Measurements from ENCODE around the gene PHACTR2.
"Not testable (repeated sequence)": the region's sequence is repeated elsewhere in the genome, so short reads cannot be mapped to it uniquely, and the experiment has no call there.

PHACTR2 gene

DNA sequence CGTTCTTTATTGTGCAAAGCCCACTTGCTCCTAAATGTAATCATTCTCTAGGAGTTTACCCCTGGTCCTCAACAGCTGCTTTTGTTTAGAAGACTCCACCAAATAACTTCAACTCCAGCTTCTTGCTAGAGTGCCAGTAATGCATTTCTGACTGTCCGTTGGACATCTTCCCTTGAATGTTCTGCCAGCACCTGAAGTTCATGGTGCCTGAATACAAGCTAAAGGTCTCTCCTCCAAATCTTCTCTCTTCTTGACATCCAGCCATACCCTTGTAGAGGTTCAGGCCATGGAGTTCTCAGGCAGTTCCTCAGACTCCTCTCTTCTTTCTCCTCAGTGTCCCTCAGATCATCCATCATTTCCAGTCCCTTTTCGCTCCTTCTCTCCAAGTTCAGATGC, 21.7 kb downstream of the PHACTR2 start:
- DNase-seq, result no peak

DNA sequence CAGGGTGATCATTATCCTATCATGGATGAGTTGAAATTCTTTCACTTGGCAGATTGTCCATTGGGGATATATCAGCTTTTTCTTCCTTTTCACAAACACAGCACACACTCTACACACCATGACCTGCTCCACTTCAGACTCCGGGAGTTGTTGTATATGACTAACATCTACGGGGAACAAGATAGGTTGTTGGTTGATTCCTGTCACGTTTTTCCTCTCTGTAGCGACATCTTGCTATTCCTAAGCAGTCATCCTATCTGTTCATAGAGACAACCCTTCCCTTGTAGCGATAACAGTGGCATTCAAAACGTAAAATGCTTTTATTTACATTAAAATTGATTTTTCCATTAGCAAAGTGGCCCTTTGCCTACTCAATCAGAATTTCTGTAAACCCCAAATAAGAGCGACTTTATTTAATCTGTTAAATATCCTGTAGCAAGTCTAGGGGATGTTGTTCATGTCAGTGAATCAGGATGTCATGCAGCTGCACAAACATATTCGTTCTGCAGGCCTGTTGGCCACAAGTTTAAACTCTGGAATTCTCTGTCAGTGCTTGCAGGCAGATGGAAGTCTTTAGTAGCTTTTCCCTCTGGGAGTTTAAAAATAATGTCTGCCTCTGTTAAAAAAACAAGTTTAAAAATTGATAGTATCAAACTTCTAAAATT, 23.1 kb downstream of the PHACTR2 start:
- no peak for DNase-seq

DNA sequence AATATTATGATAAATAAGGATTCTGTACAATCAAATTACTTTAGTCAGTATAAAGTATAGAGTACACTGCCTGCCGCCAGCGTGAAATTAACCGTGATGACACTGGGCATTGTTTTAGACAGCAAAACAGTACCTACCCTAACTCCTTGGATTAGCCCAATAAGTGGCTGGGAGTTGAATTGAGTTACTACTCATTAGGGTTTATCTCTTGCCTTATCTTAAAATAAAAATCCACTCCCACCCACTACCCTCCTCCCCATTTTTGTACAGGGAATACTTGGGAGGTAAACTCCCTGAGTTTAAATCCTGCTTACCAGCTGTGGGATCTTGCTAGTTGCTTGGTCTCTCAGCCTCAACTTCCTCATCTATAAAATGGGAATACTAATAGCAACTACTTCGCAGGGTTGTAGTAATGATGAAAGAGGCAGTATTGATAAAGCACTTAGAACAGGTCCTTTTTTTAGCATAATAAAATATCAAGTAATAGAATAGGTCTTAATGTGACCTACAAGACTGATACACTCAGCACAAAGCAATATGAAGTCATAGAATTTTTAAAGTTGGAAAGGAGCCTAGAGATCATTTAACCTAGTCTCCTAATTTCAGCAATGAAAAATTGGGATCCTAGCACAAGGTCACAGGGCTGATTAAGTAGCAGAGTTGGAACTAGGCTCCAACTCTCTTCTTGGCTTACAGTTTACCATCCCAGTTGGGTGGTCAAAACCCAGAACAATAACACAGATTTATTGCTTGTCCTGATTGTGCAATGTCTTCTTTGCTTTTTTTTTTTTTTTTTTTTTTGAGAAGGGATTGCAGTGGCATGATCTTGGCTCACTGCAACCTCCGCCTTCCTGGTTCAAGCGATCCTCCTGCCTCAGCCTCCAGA, 23.8 kb downstream of the PHACTR2 start:
- no peak for DNase-seq

DNA sequence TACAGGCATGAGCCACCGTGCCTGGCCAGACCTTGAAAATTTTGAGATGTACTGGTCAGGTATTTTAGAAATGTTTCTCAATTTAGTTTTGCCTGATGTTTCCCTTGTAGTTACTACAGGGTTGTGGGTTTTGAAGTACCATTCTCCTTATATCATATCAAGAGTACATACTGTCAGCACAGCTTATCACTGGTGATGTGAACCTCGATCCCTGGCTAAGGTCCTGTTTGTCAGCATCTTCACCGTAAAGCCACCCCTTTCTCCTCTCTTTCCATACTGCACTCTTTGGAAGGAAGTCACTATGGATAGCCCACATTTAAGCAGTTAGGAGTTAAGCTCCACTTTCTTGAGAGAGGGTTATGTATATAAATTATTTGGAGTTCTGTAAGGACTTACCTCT, 27.8 kb downstream of the PHACTR2 start:
- no peak for DNase-seq

DNA sequence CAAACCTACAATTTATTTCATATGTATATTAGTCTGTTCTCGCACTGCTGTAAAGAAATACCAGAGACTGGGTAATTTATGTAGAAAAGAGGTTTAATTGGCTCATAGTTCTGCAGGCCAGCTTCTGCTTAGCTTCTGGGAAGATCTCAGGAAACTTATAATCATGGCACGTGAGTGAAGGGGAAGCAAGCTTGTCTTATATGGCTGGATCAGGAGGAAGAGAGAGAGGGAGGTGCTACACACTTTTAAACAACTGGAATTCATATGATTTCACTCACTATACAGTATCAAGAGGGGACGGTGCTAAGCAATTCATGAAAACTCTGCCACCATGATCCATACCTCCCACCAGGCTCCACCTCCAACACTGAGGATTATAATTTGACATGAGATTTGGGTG, 29.9 kb downstream of the PHACTR2 start:
- DNase-seq, result no peak

DNA sequence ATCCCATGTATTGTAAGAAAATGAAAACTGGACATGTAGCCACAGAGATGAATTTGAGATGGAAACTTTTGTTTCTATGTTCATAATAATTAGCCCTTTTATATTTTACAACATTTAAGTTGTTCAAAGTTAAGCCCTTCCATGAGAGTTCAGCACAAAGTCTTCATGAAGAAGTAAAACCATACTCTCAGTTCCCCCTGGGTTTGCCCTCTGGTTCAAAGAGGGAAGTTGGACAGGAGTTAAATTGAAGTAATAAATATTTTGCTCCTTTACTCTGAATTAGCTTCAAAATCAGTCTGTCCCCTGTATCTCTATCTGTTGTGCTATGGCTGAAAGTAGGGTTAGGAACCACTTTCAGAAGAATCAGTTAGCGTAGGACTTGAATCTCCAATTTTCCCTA, 31.1 kb downstream of the PHACTR2 start:
- no peak for DNase-seq

DNA sequence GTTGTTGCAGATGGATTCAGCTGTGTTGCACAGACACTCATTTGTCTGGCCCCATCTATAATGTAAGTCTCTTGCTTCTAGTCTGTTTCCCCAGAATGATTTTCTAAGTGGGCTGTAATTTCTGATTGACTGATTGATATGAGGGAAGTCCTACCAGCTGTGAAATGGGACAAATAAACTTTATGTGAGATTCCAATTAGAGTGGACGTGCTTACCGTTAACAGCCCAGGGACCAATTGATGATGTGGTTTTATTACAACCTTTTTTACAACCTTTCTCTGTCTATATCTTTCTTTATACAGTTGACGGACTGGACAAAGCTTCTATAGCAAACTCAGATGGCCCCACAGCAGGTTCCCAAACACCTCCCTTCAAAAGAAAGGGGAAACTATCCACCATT, 33.9 kb downstream of the PHACTR2 start:
- DNase-seq, result no peak

DNA sequence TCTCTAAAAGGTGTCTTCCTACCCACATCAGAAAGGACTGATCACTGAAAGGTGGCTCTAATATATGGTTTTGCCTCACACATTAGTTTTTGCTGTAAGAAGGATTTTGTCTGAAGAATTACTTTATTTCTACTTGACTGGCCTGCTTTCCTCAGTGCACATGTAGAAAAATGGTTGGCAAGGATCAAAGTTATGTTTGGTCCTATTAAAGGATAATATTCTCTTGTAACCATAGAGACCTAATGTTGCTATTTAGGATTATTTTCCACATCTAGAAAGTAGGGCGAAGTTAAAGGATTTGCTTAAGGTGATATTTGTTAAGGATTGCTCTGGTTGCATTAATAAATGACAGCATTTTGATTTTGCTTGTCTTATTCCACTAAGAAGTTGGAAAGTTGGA, 40.7 kb downstream of the PHACTR2 start:
- DNase-seq, result no peak

DNA sequence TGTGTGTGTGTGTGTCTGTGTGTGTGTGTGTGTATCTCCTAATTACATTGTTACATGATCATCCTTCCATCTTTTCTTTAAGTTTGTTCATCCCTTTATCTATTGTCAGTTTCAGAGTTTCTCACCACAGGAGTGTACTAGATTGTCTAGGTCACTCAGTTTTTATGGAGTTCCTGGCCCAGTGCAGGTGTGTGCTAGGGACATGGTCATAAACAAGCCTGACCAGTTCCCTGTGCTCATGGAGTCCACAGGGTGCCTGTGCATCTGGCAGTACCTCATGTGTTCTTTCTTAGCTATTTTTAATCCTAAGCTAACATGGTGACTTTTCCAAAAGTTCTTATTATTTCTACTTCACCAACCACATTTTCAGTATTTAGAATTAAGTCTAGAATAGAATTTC, 43.9 kb downstream of the PHACTR2 start:
- no peak for DNase-seq

DNA sequence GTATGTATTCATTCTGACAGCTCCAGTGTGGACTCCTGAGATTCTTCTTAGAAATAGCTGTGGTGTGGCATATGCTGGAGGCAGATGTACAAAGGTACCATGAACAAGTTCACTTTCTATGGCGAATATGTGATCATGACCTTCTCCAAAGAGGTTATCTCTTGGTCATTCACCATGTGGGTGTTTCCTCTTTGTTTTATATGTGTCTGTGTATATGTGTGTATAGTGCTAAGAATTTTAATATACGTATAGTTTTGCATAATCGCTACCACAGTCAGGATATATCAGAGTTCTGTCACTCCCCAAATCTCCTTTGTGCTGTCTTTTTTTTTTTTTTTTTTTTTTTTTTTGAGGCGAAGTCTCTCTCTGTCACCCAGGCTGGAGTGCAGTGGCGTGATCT, 47.1 kb downstream of the PHACTR2 start:
- DNase-seq, result no peak

DNA sequence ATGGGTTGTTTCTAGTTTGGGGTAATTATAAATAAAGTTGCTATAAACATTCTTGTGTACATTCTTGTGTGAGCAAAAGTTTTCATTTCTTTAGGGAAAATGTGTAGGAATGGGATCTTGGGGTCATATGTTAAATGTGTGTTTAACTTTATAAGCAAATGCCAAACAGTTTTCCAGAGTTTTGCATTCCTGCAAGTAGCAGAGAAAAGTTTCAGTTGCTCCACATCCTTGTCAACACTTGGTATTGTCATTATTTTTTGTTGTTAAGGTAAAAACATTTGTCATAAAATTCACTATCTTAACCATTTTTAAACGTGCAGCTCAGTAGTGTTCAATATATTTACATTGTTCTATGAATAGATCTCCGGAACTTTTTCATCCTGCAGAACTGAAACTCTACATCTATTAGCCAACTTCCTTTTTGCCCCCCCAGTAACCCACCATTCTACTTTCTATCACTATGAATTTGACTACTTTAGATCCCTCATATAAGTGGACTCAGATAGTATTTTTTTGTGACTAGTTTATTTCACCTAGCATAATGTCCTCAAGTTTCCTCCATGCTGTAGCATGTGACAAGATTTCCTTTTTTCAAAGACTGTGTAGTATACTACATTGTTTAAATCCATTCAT, 48.4 kb downstream of the PHACTR2 start:
- no peak for DNase-seq

DNA sequence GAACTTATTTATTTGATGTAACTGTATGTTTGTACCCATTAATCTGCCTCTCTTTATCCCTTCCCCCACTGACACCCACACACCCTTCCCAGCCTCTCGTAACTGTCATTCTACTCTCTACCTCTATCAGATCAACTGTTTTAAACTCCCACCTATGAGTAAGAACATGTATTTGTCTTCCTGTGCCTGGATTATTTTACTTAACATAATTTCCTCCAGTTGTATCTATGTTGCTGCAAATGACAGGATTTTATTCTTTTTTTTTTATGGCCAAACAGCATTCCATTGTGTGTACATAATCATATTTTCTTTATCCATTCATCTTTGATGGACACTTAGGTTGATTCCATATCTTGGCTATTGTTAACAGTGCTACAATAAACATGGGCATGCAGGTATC, 49.3 kb downstream of the PHACTR2 start:
- DNase-seq, result no peak

DNA sequence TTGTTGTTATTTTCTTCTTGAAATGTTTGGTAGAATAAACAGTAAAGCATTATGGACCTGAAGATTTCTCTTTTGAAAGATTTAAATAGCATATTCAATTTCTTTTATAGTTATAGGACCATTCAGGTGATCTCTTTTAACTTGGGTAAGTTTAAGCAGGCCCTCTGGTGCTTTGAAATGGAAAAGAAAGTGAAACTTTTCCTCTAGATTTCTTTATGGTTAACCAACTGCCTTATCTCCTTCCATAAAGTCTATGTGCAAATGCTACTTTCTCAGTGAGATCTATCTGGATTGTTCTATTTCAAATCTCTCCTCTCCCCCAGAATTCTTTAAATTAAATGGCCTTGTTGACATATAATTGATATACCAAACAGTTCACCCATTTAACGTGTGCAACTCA, 54.0 kb downstream of the PHACTR2 start:
- no peak for DNase-seq

DNA sequence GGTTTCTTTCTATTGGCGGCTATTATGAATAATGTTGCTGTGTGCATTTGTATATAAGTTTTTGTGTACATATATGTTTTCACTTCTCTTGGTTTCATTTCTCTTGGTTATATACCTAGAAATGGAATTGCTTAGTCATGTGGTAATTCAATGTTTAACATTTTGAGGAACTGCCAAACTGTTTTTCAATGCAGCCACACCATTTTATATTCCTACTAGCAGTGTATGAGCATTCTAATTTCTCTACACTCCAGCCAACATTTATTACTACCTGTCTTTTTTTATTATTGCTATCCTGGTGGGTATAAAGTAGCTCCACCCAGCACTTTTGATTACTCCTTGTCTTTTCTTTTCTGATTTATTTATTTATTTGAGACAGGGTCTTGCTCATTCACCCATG, 54.8 kb downstream of the PHACTR2 start:
- DNase-seq, result no peak

DNA sequence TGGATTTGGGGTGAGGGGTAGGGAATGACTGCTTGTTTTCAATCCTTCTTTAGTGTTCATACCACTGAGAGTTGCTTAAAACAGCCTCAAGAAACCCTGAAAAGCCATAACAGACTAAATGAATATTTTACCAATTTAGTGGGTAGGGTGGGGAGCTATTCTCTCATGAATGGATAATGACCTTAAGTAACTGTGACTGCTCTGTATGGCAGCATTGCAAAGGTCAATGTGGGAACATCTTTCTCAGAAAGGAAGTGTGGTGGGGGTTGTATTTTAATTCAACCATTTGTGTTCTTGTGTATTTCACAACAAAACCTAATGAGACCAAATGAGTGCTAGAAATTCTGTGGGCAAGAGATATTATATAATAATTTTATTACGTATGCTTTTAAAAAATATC, 55.7 kb downstream of the PHACTR2 start:
- no peak for DNase-seq

DNA sequence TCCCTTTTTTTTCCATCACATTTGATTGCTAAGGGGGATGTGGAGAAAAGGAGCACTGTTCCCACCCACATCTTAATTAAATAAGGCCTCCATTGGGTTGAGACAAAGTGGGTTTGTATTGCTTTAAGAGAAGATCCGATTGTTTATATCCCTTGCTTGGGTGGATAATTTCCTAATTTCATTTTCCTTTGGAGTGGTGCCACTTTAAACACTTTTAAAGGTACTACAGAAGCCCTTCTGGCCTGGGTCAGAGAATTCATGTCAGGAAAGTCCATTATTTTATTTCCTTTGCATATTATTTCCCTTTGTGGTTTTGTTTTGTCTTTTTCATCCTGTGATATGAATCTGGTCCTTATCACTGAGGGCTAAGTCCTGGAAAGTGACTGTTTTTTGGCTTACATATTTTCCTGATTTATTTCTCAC, 56.9 kb downstream of the PHACTR2 start:
- no peak for DNase-seq

DNA sequence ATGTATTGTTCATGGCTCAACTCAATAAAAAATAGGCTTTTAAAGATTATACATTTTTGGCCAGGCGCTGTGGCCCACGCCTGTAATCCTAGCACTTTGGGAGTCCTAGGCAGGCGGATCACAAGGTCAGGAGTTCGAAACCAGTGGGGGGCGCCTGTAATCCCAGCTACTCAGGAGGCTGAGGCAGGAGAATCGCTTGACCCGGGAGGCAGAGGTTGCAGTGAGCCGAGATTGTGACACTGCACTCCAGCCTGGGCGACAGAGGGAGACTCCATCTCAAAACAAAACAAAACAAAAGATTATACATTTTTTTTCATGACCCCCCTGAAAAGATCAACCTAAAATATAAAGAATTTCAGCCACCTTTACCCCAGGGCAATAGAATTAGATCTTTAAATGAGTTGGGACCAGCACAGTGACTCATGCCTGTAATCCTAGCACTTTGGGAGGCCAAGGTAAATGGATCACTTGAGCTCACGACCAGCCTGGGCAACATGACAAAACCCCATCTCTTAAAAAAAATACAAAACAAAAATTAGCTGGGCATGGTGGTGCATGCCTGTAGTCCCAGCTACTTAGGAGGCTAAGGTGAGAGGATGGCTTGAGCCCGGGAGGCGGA, 60.4 kb downstream of the PHACTR2 start:
- not testable (repeated sequence) for DNase-seq

DNA sequence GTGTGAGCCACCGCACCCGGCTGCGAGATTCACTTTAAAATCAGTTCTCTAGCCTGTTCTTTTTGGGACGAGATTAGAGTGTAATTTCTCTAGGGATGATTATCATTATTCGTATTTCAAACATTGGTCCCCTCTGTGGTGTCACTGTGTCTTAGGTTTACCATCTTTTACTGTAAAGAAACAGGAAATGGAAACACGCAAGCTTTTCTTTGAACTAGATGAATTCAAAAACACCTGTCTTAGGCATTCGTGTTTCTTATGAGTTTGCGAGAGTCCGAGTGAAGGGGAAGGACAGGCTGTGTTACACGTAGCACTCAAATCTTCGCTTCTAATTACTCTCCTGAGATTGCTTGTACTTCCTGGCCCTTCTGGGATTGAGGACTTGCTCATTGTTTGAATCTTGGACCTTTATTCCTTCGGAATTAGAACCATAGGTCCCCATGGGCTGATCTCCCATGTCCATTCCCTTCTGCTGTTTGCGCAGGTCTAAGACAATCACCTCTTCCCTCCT, 61.6 kb downstream of the PHACTR2 start:
- no peak for DNase-seq

DNA sequence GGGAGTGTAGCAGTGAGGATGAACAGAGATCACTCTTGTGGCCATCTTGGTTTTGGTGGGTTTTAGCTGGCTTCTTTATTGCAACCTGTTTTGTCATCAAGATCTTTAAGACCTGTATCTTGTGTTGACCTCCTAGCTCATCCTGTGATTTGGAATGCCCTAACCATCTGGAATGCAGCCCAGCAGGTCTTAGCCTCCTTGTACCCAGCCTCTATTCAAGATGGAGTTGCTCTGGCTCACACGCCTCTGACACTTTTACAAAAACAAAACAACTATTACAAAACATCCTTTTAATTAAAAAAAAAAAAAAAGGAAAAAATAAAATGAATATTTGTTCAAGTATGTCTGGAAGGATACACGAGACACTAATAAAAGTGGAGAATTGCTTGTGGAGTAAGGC, 62.4 kb downstream of the PHACTR2 start:
- no peak for DNase-seq

DNA sequence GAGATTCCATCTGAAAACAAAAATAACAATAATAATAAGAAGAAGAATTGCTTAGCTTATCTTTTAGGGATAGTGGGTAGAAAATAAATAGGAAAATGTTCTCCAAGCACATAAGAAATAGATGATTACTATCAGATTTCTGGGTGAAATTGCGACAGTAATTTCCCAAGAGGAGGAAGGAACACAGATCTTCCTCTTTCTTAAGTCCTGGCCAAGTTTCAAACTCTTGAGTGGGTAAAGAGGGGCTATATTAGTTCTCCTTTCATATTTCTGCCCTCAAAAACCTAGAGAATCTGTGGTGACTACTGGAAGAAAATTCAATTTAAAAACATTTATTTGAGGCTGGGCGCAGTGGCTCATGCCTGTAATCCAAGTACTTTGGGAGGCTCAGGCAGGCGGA, 63.7 kb downstream of the PHACTR2 start:
- no peak for DNase-seq

DNA sequence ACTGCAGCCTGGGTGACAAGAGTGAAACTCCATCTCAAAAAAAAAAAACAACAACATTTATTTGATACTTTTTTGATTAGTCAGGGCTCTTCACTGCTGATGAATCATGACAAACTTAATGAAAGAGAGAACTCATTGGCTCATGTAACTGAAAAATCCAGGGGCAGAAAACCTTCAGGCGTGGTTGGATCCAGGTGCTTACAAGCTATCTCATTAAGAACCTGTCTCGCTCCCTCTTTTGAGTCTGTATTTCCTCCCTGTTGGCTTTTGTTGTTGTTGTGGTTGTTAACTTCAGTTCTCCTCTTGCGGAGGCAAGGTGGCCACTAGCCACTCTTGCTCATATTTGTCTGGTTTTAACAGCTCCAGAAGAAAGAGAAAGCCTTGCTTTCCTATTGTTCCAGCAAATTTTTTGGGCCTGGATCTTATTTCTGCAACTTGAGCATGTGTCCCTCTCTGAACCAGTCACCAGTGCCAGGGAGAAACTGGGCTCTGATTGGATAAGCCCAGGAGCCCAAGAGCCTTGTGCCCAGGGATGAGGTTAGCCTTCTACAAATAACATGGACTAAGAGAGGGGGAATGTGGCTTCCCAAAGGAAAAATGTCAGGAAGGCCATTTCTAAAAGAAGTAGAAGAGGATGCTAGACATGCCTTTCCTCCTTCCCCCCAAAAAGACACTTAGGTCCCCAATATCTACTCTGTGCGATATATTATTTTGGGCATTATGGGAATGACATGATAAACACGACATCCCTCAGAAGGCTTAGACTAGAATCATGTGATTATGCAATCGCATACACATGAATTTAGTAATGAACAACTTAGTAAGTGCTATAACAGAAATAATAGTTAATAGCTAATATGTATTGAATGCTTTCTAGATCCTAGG, 64.5 kb downstream of the PHACTR2 start:
- no peak for DNase-seq

DNA sequence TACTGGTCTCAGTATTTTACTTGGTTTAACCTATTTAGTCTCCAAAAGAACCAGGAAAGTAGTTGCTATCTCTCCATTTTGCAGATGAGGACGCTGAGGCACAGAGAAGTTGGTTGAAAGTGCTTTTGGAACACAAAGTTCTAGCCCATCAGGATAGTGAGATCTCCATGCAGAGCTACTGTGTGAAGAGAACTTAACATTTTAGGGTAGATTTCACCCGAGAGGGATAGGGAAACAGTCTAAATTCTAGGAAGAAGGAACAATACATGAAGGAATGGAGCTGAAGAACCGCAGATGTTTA, 65.1 kb downstream of the PHACTR2 start:
- DNase-seq, result no peak
